ENCODE results near the gene ICE2. TPM values are rescaled to one million over a fixed set of nuclear protein-coding genes. Genes with fewer than 3 reads are reported as not detected.

Gene ICE2
- total RNA-seq, 8 experiments from 2014 or later = 20.2 to 66.5 (median 28.7) TPM

- H3K4me3 ChIP-seq = no peak overlapping the region
- ATAC-seq (replicated peaks in 6 of 8) = no peak
- peaks cover 47 to 49% of the 10 kb centered on the region in 2 donors for H3K4me1 ChIP-seq (replicated peaks in 1 of 2)
- 0 to 80% (median 60%) methylated on average over 1 to 2 of the region's 2 CpGs; no CpG with 5 or more reads in 5 of the 10 experiments for WGBS, 10 experiments
- in situ Hi-C loops (cut with MboI; ENCODE audit: low pct_unique_long_range_greater_than_20kb in 2 of 9, low sequenced_read_pairs in 9 of 9, unreplicated experiment in 9 of 9) = loop anchor here in 2 of 9 experiments (25.0 kb wide), 2 partner anchors 139 to 1464 kb away; no protein-coding TSS in a partner anchor
- peak overlapping the region in 1 of 2 donors; percentile 71 for H3K27ac ChIP-seq
These were observed 105.2 kb downstream of the ICE2 start for GRCh38 chr15:60373745-60374144.

- Histone ChIP-seq H3K4me3 (no peak overlapping the region), H3K4me1 (replicated peaks in 1 of 2) (peaks cover 47 to 49% of the 10 kb centered on the region in 2 donors), H3K27ac (peak overlapping the region in 1 of 2 donors; percentile 71)
- no peak for ATAC-seq (replicated peaks in 6 of 8)
- in situ Hi-C loops (cut with MboI; ENCODE audit: low pct_unique_long_range_greater_than_20kb in 2 of 9, low sequenced_read_pairs in 9 of 9, unreplicated experiment in 9 of 9) = loop anchor here in 2 of 9 experiments (25.0 kb wide), 2 partner anchors 139 to 1464 kb away; no protein-coding TSS in a partner anchor
- WGBS, 10 experiments = 30 to 86% methylated on average over 1 to 2 of the region's 3 CpGs; no CpG with 5 or more reads in 8 of the 10 experiments
These were observed 105.6 kb downstream of the ICE2 start for GRCh38 chr15:60373327-60373726.

- no peak for ATAC-seq (replicated peaks in 6 of 8)
- in situ Hi-C loops (cut with MboI; ENCODE audit: low pct_unique_long_range_greater_than_20kb in 2 of 9, low sequenced_read_pairs in 9 of 9, unreplicated experiment in 9 of 9) = loop anchor here in 2 of 9 experiments (25.0 kb wide), 2 partner anchors 140 to 1465 kb away; no protein-coding TSS in a partner anchor
- 86 to 100% (median 100%) methylated on average over 1 of the region's 1 CpG; no CpG with 5 or more reads in 7 of the 10 experiments for WGBS, 10 experiments
- no peak overlapping the region for H3K4me3 ChIP-seq
- no peak overlapping the region for H3K27ac ChIP-seq
- peaks cover 47 to 49% of the 10 kb centered on the region in 2 donors for H3K4me1 ChIP-seq (replicated peaks in 1 of 2)
These were observed 106.2 kb downstream of the ICE2 start for GRCh38 chr15:60372756-60373155.

GRCh38 chr15:60372227-60372626 is 106.7 kb downstream of the ICE2 start:
- peaks cover 47 to 49% of the 10 kb centered on the region in 2 donors for H3K4me1 ChIP-seq (replicated peaks in 1 of 2)
- H3K27ac ChIP-seq = no peak overlapping the region
- no peak overlapping the region for H3K4me3 ChIP-seq
- in situ Hi-C loops (cut with MboI; ENCODE audit: low pct_unique_long_range_greater_than_20kb in 2 of 9, low sequenced_read_pairs in 9 of 9, unreplicated experiment in 9 of 9) = loop anchor here in 2 of 9 experiments (25.0 kb wide), 2 partner anchors 140 to 1465 kb away; no protein-coding TSS in a partner anchor
- ATAC-seq (replicated peaks in 6 of 8) = no peak
- 40 to 100% (median 92%) methylated on average over 1 to 3 of the region's 4 CpGs; no CpG with 5 or more reads in 4 of the 10 experiments for WGBS, 10 experiments

GRCh38 chr15:60371175-60372051 is 107.5 kb downstream of the ICE2 start:
- peak in 5 of 8 experiments; percentile 3 to 22 (median 15) for ATAC-seq (replicated peaks in 6 of 8)
- in situ Hi-C loops (cut with MboI; ENCODE audit: low pct_unique_long_range_greater_than_20kb in 2 of 9, low sequenced_read_pairs in 9 of 9, unreplicated experiment in 9 of 9) = loop anchor here in 2 of 9 experiments (25.0 kb wide), 2 partner anchors 141 to 1466 kb away; no protein-coding TSS in a partner anchor
- Histone ChIP-seq H3K4me1 (replicated peaks in 1 of 2) (peaks cover 47% of the 10 kb centered on the region in 2 donors), H3K27ac (no peak overlapping the region), H3K4me3 (no peak overlapping the region)
- WGBS, 10 experiments = 3 to 78% (median 56%) methylated on average over 3 to 17 of the region's 20 CpGs; no CpG with 5 or more reads in 1 of the 10 experiments

DNA sequence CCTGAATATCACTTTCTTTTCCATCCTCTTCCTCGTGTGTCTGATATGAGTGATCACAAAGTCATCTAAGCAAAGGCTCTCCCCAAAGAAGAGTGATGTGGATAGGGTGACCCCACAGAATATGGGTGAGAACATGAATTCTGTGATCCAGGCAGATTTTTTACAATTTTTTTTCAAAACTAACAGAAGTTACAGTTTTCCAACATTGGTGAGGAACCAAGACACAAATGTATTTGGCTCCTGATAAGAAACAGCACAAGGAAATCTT is 108.1 kb downstream of the ICE2 start:
- ATAC-seq (replicated peaks in 6 of 8) = no peak
- 0 to 100% (median 67%) methylated on average over 1 of the region's 1 CpG; no CpG with 5 or more reads in 4 of the 10 experiments for WGBS, 10 experiments
- Histone ChIP-seq H3K4me3 (no peak overlapping the region), H3K27ac (no peak overlapping the region), H3K4me1 (replicated peaks in 1 of 2) (peaks cover 41% of the 10 kb centered on the region in 2 donors)
- in situ Hi-C loops (cut with MboI; ENCODE audit: low pct_unique_long_range_greater_than_20kb in 2 of 9, low sequenced_read_pairs in 9 of 9, unreplicated experiment in 9 of 9) = loop anchor here in 2 of 9 experiments (25.0 kb wide), 2 partner anchors 141 to 1466 kb away; no protein-coding TSS in a partner anchor

GRCh38 chr15:60370105-60370868 is 108.7 kb downstream of the ICE2 start:
- peaks cover 36% of the 10 kb centered on the region in 2 donors for H3K4me1 ChIP-seq (replicated peaks in 1 of 2)
- 55 to 97% (median 83%) methylated on average over 1 to 9 of the region's 9 CpGs for WGBS, 10 experiments
- no peak overlapping the region for H3K27ac ChIP-seq
- no peak for ATAC-seq (replicated peaks in 6 of 8)
- in situ Hi-C loops (cut with MboI; ENCODE audit: low pct_unique_long_range_greater_than_20kb in 2 of 9, low sequenced_read_pairs in 9 of 9, unreplicated experiment in 9 of 9) = loop anchor here in 2 of 9 experiments (25.0 kb wide), 2 partner anchors 142 to 1467 kb away; no protein-coding TSS in a partner anchor
- no peak overlapping the region for H3K4me3 ChIP-seq

GRCh38 chr15:60369696-60370095 is 109.2 kb downstream of the ICE2 start:
- ATAC-seq (replicated peaks in 6 of 8) = no peak
- no peak overlapping the region for H3K4me3 ChIP-seq
- WGBS, 10 experiments = 40 to 92% (median 71%) methylated on average over 3 to 5 of the region's 5 CpGs; no CpG with 5 or more reads in 2 of the 10 experiments
- H3K27ac ChIP-seq = no peak overlapping the region
- H3K4me1 ChIP-seq (replicated peaks in 1 of 2) = peaks cover 30% of the 10 kb centered on the region in 2 donors
- in situ Hi-C loops (cut with MboI; ENCODE audit: low pct_unique_long_range_greater_than_20kb in 2 of 9, low sequenced_read_pairs in 9 of 9, unreplicated experiment in 9 of 9) = loop anchor here in 2 of 9 experiments (25.0 kb wide), 2 partner anchors 143 to 1468 kb away; no protein-coding TSS in a partner anchor

Other genes starting within 250 kb of the ICE2 start
- gene ANXA2, start 81.2 kb downstream of the ICE2 start, total RNA-seq = 1,000 to 10,000 TPM in 4 of 8 experiments, 100 to 1,000 TPM in 3, 10 to 100 TPM in 1; 69.1 to 1,473 (median 614) TPM

Measured in motor neuron (in vitro differentiated cells).